ENCODE data around the gene RASA3.

RASA3 gene

DNA sequence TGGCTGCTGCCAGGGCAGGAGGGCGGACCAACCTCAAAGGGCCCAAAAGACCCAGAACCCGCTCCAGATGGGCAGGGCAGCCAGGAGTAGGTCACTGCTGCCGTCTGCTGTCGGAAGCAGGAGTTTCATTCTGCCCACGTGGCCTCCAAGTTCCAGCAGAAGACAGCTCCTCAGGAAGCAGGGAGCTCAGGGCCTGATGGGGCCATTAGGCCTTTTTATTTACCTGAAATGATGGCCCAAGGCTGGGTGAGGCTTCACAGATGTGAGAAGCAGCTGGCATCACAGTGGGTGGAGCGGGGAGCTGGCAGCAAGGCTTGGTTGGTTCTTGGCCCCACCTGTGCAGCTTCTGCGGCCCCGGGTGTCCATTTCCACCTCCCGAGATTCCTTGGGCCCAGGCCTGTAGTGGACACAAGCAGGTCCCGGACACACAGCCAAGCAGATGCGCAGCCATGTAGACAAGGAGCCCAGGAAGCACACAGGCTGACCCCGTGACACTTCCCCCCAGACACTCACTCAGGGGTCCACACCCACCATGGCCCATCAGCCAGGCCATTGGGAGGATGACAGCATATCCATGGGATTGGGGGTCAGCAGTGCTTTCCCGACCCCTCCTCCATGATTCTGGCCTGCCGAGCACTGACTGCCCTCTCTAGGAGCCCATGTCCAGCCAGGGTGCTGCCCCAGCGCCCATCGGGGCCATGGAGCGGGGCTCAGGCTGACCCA, 185.0 kb downstream of the RASA3 start:
- Histone ChIP-seq H3K4me2 (ENCODE audit: low read length) (no peak overlapping the region), H3K36me3 (replicated peaks; ENCODE audit: low read depth, low read length) (no peaks in the 10 kb centered on the region), H3K27me3 (ENCODE audit: low read depth, low read length) (no peaks in the 10 kb centered on the region), H3K9me3 (ENCODE audit: insufficient read depth, low read length) (no peaks in the 10 kb centered on the region), H2AFZ (ENCODE audit: low read depth, low read length) (no peak overlapping the region), H3K27ac (ENCODE audit: low read length) (no peak overlapping the region), H3K79me2 (ENCODE audit: low read length) (no peaks in the 10 kb centered on the region), H4K20me1 (ENCODE audit: insufficient read depth, low read length) (no peaks in the 10 kb centered on the region), H3K4me1 (ENCODE audit: low read length) (no peaks in the 10 kb centered on the region), H3K4me3 (ENCODE audit: low read length) (no peak overlapping the region), H3K9ac (ENCODE audit: low read length) (no peak overlapping the region)
- no peak for TF ChIP-seq EZH2phosphoT487 (IDR thresholded peaks at IDR 0.05; ENCODE audit: low read depth)
- TF ChIP-seq, protein P1, sequence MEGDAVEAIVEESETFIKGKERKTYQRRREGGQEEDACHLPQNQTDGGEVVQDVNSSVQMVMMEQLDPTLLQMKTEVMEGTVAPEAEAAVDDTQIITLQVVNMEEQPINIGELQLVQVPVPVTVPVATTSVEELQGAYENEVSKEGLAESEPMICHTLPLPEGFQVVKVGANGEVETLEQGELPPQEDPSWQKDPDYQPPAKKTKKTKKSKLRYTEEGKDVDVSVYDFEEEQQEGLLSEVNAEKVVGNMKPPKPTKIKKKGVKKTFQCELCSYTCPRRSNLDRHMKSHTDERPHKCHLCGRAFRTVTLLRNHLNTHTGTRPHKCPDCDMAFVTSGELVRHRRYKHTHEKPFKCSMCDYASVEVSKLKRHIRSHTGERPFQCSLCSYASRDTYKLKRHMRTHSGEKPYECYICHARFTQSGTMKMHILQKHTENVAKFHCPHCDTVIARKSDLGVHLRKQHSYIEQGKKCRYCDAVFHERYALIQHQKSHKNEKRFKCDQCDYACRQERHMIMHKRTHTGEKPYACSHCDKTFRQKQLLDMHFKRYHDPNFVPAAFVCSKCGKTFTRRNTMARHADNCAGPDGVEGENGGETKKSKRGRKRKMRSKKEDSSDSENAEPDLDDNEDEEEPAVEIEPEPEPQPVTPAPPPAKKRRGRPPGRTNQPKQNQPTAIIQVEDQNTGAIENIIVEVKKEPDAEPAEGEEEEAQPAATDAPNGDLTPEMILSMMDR (IDR thresholded peaks at IDR 0.05; ENCODE audit: low read depth, low read length) = no peak

DNA sequence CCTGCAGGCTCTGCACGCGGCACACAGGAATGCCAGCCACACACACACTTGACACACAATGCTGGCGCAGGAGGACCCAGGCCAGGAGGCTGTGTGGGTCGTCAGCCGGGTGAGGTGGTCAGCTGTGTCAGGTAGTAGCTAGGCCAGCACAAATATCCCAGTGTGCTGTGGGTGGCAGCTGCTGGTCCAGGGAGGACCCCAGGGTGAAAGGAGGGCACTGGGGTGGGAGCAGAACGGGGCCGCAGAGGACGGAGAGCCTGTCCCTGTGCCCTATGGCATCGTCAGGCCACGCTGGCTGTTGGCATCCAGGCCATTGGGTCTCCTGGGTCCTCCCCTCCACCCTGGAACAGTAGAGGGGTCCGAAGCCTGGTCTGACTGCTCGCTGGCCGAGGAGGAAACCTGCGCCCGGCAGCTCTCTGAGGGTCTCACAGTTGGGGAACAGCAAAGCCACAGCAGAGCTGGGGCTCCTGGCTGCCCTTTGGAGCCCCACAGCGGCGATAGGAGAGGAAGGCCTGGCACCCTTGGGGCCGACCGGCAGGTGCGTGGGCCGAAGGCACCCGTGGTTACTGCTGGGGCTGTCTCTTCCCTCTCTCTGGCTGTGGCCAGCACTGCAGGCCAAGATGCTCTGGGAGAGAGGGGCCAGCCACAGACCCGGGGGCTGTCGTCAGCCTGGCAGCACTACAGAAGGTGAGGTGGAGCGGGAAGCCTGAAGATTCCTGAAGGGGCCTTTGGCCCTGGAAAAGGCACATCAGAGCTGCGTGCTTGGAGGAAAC, 185.8 kb downstream of the RASA3 start:
- Histone ChIP-seq H2AFZ (ENCODE audit: low read depth, low read length) (no peak overlapping the region), H3K27ac (ENCODE audit: low read length) (no peak overlapping the region)
- TF ChIP-seq, protein P1 (IDR thresholded peaks at IDR 0.05; ENCODE audit: low read depth, low read length) = no peak
- no peak for TF ChIP-seq EZH2phosphoT487 (IDR thresholded peaks at IDR 0.05; ENCODE audit: low read depth)

GRCh38 chr13:113945857-113946408, 186.5 kb downstream of the RASA3 start:
- Histone ChIP-seq H4K20me1 (ENCODE audit: insufficient read depth, low read length) (no peaks in the 10 kb centered on the region), H3K4me1 (ENCODE audit: low read length) (no peaks in the 10 kb centered on the region), H2AFZ (ENCODE audit: low read depth, low read length) (no peak overlapping the region), H3K4me3 (ENCODE audit: low read length) (no peak overlapping the region), H3K79me2 (ENCODE audit: low read length) (no peaks in the 10 kb centered on the region), H3K9me3 (ENCODE audit: insufficient read depth, low read length) (no peaks in the 10 kb centered on the region), H3K36me3 (replicated peaks; ENCODE audit: low read depth, low read length) (no peaks in the 10 kb centered on the region), H3K27ac (ENCODE audit: low read length) (no peak overlapping the region), H3K9ac (ENCODE audit: low read length) (no peak overlapping the region), H3K27me3 (ENCODE audit: low read depth, low read length) (no peaks in the 10 kb centered on the region), H3K4me2 (ENCODE audit: low read length) (no peak overlapping the region)
- no peak for TF ChIP-seq EZH2phosphoT487 (IDR thresholded peaks at IDR 0.05; ENCODE audit: low read depth)

More for the DNA sequence above, 185.8 kb downstream of the RASA3 start:
- H3K27me3 ChIP-seq (ENCODE audit: low read depth, low read length) = no peaks in the 10 kb centered on the region
- no peaks in the 10 kb centered on the region for H4K20me1 ChIP-seq (ENCODE audit: insufficient read depth, low read length)
- no peaks in the 10 kb centered on the region for H3K79me2 ChIP-seq (ENCODE audit: low read length)
- no peaks in the 10 kb centered on the region for H3K36me3 ChIP-seq (replicated peaks; ENCODE audit: low read depth, low read length)
- H3K9me3 ChIP-seq (ENCODE audit: insufficient read depth, low read length) = no peaks in the 10 kb centered on the region
- H3K4me2 ChIP-seq (ENCODE audit: low read length) = no peak overlapping the region
- no peaks in the 10 kb centered on the region for H3K4me1 ChIP-seq (ENCODE audit: low read length)
- H3K4me3 ChIP-seq (ENCODE audit: low read length) = no peak overlapping the region
- H3K9ac ChIP-seq (ENCODE audit: low read length) = no peak overlapping the region

DNA sequence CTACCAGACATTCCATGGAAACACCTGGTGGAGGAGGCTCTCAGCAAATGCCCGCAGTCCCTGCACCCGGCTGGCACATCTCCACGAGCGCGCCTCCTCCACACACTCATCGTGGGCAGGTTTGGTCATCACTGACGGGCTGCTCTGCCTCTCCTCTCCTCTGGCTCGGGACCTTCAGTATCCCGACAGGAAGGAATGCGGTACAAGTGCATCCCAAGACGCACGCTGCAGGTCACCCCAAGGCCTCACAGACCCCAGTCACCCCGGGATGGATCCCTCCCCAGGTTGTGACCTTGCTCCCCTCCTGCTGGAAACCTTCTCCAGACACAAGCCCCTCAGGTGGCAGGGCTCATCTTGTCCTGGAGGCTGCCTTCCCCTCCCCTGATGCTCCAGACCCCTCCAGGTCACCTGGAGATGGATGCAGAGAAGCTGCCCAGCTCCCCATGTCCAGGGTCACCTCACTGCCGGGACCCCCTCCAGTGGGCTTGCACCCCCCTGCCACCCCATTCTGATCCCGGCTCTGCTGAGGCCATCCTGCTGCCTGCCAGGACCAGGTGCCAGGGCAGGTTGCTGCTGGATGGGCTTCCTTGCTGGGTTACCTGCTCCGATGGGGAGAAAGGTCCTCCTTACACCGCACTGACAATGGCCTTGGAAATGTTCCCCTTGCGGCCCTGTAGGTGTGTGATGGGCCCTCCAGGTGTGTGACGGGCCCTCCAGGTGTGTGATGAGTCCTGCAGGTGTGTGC, 188.4 kb downstream of the RASA3 start:
- Histone ChIP-seq H3K4me1 (ENCODE audit: low read length) (no peaks in the 10 kb centered on the region), H2AFZ (ENCODE audit: low read depth, low read length) (no peak overlapping the region), H3K4me2 (ENCODE audit: low read length) (no peak overlapping the region), H3K9me3 (ENCODE audit: insufficient read depth, low read length) (no peaks in the 10 kb centered on the region), H4K20me1 (ENCODE audit: insufficient read depth, low read length) (no peaks in the 10 kb centered on the region), H3K4me3 (ENCODE audit: low read length) (no peak overlapping the region), H3K9ac (ENCODE audit: low read length) (no peak overlapping the region), H3K36me3 (replicated peaks; ENCODE audit: low read depth, low read length) (no peaks in the 10 kb centered on the region), H3K79me2 (ENCODE audit: low read length) (no peaks in the 10 kb centered on the region), H3K27me3 (ENCODE audit: low read depth, low read length) (no peaks in the 10 kb centered on the region), H3K27ac (ENCODE audit: low read length) (no peak overlapping the region)
- TF ChIP-seq, protein P1 (IDR thresholded peaks at IDR 0.05; ENCODE audit: low read depth, low read length) = no peak
- TF ChIP-seq EZH2phosphoT487 (IDR thresholded peaks at IDR 0.05; ENCODE audit: low read depth) = no peak

Data from OCI-LY3 (cell line).